Thyroid gland (tissue), 4 donors: Measurements from ENCODE around the gene ZBTB48.

Source experiments
- POLR2A ChIP-seq, 2 donors: fragments of 450-650 bp; IDR thresholded peaks; one replicate each; pipeline ENCODE4 v1.6.1; 2017; ENCODE audit warnings: antibody characterized with exemption in 2 of 2, mild to moderate bottlenecking in 2 of 2, moderate library complexity in 1 of 2
- TF ChIP-seq, protein P1 (sequence below), 6 experiments: fragments of 200-600 bp in 3 of 6; fragments of 450-650 bp in 3 of 6; sonication (generic) in 3 of 6; IDR thresholded peaks; one replicate each; pipeline ENCODE4 v1.5.1; 2016 to 2019; ENCODE audit warnings: antibody characterized with exemption in 6 of 6, mild to moderate bottlenecking in 2 of 6, inconsistent platforms in 1 of 6, moderate library complexity in 1 of 6

DNA sequence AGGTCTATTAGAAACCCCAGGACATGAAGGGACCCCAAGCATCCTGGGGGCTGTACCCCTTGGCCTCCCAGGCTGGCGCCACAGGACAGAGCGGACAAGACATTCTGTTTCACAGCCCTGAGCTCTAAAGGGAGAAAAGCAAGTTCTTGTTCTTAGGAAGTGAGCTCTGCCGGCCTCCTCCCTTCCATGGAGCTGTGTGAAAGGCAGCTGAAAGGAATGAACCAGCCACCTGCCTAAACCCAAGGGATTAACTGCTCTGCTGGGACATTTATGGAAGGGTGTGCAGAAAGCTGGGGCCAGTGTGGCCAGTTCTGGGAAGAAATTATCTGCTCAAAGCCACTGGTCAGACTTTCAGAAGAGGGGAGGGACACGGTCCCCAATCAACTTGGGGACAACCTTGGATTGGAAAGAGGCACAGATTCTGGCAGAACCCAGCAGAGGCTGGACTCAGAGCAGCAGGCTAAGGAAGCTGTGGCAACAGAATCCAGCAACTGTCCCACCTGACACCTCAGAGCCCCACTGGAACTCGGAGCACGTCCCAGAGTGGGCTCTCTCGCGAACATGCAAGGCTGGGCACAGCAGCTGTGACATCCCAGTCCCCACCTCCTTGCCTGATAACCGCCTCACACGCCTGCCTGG, 20.7 kb downstream of the ZBTB48 start:
- TF ChIP-seq, protein P1, sequence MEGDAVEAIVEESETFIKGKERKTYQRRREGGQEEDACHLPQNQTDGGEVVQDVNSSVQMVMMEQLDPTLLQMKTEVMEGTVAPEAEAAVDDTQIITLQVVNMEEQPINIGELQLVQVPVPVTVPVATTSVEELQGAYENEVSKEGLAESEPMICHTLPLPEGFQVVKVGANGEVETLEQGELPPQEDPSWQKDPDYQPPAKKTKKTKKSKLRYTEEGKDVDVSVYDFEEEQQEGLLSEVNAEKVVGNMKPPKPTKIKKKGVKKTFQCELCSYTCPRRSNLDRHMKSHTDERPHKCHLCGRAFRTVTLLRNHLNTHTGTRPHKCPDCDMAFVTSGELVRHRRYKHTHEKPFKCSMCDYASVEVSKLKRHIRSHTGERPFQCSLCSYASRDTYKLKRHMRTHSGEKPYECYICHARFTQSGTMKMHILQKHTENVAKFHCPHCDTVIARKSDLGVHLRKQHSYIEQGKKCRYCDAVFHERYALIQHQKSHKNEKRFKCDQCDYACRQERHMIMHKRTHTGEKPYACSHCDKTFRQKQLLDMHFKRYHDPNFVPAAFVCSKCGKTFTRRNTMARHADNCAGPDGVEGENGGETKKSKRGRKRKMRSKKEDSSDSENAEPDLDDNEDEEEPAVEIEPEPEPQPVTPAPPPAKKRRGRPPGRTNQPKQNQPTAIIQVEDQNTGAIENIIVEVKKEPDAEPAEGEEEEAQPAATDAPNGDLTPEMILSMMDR (IDR thresholded peaks at IDR 0.05) = no peak
- TF ChIP-seq POLR2A (IDR thresholded peaks at IDR 0.05) = no peak
